Esophagus squamous epithelium (tissue), 4 donors: ENCODE results near the gene PPIP5K2.

Experiments used
- POLR2A ChIP-seq, 4 donors: fragments of 450-650 bp; IDR thresholded peaks; one replicate each; pipeline ENCODE4 v1.6.1; 2017; ENCODE audit warnings: antibody characterized with exemption in 4 of 4, mild to moderate bottlenecking in 4 of 4, moderate library complexity in 3 of 4
- TF ChIP-seq, protein P1 (sequence below), 6 experiments: fragments of 450-650 bp in 4 of 6; fragments of 200-600 bp in 2 of 6; sonication (generic) in 2 of 6; IDR thresholded peaks; one replicate each; pipeline ENCODE4 v1.5.1; 2016 to 2019; ENCODE audit warnings: antibody characterized with exemption in 6 of 6, mild to moderate bottlenecking in 4 of 6, moderate library complexity in 4 of 6

DNA sequence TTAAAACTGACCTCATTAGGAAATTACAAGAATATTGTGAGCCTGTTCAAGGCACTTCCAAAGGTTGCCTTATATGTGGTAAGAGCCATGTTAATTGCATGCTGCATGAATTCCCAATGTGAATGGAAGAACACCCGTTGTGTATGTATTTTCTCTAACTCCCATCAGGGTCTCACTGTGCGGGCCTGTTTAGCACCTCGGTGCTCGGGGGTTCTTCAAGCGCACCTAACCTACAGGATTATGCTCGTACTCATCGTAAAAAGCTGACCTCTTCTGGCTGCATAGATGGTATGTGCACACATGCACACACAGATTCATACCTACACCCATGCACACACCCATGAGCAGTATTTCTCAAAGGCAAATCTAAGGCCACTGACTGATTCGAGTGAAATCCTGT is 66.1 kb downstream of the PPIP5K2 start:
- TF ChIP-seq, protein P1, sequence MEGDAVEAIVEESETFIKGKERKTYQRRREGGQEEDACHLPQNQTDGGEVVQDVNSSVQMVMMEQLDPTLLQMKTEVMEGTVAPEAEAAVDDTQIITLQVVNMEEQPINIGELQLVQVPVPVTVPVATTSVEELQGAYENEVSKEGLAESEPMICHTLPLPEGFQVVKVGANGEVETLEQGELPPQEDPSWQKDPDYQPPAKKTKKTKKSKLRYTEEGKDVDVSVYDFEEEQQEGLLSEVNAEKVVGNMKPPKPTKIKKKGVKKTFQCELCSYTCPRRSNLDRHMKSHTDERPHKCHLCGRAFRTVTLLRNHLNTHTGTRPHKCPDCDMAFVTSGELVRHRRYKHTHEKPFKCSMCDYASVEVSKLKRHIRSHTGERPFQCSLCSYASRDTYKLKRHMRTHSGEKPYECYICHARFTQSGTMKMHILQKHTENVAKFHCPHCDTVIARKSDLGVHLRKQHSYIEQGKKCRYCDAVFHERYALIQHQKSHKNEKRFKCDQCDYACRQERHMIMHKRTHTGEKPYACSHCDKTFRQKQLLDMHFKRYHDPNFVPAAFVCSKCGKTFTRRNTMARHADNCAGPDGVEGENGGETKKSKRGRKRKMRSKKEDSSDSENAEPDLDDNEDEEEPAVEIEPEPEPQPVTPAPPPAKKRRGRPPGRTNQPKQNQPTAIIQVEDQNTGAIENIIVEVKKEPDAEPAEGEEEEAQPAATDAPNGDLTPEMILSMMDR (IDR thresholded peaks at IDR 0.05) = no peak
- TF ChIP-seq POLR2A (IDR thresholded peaks at IDR 0.05) = no peak
